C1 segment of cervical spinal cord (tissue), 14 donors: Measurements from ENCODE around the gene GP9.
"Not testable (repeated sequence)": the region's sequence is repeated elsewhere in the genome, so short reads cannot be mapped to it uniquely, and the experiment has no call there.

Experiments used
- DNase-seq, 14 donors: peaks; one replicate each; lab custom pipeline; 2025; lab: John Stamatoyannopoulos, UW

The GP9 gene

DNA sequence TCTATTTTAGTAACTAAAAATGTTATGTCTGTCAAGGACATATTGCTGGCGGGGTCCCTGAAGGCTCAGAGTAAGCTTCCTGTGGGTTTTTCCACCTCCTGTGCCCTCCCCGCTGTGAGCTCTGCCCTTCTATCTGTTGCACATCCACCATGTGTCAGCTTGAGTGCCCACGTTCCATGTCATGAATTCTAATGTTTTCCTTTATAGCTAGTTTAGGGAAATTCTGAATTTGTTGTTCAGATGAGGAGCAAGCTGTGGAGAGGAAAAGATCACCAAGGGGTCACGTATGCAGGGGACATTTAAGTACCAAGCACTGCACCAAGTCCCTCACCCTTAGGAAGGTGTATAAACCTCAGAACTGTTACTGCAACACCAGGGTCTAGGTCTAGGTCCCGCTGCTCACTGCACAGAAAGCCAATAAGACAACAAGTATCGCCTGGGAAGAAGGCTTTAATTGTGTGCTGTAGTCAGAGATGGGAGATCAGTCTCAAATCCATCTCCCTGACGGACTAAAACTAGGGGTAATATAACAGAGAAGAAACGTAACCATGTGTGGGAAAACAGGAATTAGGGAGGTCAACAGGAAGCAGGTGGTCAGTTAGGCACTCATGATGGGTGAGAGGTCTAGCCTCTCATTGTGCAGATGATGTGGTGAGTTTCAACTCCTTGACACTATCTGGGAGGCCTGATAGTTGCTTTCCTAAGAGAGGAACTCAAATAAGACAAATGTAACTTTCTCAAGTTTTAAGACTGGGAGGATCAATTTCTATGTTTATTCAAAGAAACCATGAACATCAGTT, 9.7 kb downstream of the GP9 start:
- DNase-seq = no peak

DNA sequence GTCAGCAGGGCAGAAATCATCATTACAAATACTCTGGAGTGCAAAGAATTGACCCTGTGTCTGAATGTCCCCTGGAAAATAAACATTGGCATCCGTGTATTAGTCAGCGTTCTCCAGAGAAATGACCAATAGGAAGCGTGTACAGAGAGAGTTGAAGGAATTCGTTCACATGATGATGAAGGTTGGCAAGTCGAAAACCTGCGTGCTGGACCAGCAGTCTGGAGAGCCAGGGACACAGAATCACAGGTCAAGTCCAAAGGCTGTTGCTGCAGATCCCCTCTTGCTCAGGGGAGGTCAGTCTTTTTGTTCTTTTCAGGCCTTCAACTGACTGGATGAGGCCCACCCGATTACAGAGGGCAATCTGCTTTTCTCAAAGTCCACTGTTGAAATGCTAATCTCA, 16.6 kb downstream of the GP9 start:
- no peak for DNase-seq

DNA sequence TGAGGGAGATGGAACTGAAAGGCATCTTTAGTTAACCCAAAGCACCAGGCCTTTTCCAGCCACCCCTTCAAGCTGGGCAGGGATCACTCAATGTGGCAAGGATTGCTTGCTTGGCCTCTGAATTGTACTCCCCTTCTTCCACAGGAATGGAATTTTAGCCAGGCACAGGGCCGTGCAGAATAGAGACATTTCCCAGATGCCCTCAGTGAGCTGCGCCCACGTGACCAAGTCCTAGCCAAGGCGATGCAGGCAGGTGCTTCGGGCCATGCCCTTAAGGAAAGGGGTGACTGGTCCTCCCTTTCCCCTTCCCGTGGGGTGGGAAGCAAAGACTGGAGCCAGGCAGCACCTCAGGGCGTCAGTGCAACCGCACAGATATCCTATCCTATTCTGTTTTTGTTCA, 17.9 kb downstream of the GP9 start:
- DNase-seq = no peak

DNA sequence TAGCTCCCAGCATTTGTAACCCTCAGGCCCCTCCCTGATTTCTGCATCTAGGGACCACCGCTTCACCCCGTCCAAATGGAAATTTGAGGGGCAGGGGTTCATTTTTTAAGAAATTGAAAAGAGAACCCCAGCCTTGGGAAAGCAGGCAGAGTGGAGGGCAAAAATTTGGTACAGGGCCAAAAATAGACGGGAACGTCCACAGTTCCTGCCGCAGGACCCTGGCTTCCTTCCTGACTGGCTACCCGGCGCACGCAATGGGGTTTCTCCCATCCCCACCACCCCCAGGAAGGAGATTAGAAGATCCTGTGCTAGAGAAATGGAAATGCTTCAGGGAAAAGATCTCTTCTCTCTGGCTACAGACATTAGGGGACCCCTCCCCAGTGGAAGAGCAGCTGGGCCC, 20.9 kb downstream of the GP9 start:
- no peak for DNase-seq

DNA sequence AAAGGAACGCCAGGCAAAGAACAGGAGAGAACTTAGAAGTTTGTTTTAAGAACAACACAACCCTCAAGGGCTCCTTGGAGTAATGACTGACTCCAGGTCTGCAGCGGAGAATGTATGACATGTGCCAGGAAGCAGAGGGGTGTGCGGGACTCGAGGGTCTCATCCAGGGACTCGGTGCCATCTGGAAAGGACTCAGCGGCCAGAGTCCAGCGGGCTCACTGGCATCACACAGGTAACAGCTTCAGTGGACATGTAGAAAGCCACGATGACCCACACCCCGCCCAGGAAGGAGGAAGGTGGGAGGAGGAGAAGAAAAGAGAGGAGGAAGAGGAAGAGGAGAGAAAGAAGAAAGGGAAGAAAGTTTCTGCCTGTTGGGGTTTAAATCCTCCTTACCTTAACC, 21.4 kb downstream of the GP9 start:
- no peak for DNase-seq

DNA sequence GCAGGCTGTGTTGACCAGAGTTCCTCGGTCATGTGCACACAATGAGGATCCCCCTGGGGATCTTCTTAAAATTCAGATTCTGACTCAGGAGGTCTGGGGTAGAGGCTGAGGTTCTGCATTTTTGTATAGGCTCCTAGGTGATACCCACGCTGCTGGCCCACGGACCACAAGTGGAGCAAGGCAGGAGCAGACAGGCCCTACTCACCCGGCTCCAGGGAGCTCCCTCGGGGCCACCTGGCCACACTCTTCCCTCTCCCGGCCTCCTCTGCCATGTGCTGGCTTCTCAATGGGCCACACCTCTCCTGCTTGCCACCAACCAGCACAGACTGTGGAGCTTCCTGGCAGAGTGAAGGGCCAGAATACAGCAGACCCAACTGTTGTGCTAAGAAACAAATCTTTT, 23.9 kb downstream of the GP9 start:
- DNase-seq = no peak

DNA sequence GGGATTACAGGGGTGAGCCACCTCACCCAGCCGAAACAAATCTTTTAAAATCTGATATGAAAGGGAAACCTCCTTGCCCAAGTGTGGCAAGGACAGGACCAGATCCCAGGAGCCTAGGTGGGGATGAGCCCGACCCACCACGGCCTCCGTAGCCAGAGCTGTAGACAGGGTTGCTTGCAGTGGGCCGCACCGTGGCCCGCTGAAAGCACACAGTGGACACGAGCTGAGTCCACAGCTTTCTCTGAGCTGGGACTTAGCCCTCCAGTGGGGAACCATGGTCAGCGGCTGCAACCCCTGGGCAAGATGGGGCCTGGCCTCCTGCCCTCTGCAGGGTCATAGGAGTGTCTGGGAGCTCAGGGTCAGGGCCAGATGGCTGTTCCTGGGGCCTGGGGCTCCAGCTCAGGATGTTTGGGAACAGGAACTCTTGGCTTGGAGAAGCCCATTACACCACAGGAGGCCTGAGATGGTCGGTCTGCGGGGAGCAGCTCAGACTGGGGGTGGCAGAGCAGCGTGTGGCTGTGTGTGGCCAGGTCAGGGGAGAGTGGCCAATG, 24.7 kb downstream of the GP9 start:
- DNase-seq = no peak

DNA sequence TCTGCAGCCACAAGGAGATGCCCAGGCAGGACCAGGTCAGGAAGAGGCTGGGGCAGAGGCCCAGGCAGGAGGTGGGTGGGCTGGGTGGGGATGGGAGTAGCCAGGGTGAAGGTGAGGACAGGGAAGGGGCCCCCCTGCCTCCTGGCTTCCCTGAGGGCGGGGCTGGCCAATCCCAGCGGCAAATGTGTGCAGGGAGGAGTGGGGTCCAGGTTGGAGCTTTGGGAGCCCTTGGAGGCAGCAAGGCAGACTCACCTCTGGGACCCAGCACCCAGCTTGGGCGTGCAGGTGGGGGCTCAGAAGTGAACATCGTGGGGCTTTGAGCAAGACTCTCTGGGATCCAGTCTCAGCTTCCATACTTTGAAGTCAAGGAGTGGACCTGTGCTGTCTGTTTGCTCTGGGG, 25.2 kb downstream of the GP9 start:
- DNase-seq = no peak

DNA sequence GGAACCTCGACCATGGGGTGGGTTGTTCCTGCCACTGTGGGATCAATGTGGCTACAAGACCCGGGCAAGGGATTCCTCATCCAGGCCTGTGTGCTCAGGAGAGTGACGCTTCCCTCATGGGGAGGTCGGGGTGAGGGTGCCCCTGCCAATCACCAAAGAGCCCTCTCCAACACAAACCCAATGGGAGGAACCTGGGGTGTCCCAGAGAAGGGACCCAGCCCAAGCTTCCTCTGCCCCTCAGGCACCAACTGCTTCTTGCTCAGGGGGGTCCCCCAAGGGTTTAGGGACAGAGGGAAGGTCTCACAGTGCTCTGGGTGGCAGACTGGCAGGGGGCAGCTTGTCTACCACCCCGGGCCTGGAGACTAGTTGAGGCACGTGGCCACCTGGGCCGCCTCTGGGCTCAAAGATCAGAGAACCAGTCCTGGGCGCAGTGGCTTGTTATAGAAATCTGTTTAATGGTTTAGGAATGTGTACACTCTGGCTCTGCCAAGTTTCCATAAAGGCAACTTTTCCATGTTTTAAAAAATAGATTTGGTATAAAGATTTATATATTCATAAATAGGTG, 26.6 kb downstream of the GP9 start:
- DNase-seq = no peak

DNA sequence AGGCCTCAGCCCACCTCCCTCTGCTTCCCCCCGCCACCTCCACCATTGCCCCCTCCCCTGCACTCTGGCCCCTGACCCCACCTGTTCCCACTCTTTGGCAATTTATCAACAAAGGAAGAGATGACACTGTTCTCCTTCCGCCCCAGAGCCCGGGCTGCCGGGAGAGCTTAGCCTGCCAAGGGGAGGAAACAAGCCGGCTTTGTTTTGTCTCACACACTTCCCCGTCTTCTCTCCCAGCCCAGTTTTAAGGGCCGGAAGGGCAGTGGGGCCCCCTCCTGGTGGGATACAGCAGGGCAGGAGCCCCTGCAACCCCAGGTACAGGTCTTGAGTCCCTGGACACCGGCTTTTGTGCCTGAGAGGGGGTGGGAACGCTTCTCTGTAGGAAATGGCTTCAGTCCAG, 27.3 kb downstream of the GP9 start:
- DNase-seq = peak in 5 of 14 donors; percentile 8 to 37 (median 10)

DNA sequence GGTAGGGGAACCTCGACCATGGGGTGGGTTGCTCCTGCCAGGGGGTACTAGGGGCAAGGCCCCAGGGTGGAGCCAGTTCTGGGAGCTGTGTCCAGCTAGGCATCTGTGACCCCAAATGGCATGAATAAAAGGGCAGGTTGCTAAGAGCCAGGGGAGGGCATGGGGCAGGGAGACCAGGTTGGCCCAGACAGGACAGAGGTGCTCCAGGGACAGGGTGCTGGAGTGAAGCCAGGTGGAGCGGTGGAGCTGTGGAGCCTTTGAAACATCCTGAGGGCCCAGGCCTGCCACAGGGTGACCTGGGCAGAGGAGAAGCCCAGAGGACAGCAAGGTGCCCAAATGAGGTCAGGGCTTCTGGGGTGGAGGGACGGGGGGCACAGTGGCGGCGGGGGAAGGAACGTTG, 27.7 kb downstream of the GP9 start:
- DNase-seq = not testable (repeated sequence)

DNA sequence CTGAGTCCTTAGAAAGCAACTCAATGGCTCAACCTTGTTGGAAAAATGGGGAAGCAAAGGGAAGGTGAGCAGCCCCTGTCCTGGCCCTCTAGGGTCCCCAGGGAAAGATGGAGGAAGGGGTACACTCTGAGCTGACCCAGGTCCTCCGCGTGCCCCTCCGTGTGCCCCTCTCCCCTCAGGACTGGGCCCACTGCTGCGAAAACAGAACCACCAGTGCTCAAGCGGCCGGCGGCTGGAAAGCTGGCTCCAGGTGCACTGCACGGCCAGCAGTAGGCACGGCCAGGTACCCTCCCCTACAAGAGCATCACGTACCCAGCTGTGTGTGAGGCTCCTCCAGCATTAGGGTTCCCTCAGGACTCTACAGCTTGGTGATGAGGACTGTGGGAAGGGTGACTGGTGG, 34.7 kb downstream of the GP9 start:
- no peak for DNase-seq

DNA sequence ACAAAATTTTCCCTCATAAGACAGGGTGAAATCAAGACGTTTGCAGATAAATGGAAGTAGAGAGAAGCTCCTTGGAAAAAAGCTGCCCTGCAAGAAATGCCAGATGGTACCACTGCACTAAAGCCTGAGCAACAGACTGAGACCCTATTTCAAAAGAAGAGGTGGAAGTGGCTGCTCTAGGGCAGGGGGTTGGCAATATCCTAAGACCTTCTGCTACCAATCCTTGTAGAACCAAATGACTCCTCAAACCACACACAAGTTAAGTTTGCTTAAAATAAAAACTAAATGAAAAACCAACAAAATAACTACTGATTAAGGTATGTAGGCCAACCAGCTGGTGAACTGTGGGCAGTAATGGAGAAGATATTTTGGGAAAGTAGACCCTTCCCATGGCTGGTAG, 39.7 kb downstream of the GP9 start:
- no peak for DNase-seq

DNA sequence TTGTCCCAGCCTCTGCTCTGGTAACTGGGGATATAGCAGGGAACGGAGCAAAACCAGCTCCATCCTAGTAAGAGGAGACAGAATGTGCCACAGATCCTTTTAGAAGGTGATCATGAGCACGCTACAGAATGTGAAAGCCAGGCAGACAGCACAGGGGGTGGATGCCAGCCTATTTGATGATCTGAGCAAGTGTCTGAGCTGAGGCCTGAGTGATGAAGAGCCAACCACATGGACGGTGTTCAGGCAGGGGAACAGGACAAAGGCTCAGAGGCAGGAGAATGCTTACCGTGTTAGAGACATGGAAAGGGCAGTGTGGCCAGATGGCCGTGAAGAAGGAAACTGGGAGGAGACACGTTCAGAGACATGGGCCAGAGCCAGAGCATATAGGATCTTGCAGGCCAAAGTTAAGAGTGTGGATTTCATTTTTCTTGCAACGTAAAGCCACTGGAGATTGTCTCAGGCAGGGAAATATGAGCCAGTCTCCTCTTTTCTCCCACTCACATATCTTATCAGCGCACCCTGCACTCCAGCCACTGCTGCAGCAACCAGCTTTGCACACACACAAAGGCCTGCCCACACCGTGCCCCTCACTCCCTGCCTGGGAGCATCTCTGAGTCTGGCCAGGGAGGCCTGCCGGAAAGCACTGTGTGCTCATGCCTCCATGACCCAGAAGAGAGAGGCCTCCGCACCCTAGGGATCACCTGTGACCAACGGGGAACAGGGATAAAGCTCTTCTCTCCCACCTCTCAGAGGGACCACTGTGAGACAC, 41.0 kb downstream of the GP9 start:
- DNase-seq = peak in 1 of 14 donors; percentile 54

DNA sequence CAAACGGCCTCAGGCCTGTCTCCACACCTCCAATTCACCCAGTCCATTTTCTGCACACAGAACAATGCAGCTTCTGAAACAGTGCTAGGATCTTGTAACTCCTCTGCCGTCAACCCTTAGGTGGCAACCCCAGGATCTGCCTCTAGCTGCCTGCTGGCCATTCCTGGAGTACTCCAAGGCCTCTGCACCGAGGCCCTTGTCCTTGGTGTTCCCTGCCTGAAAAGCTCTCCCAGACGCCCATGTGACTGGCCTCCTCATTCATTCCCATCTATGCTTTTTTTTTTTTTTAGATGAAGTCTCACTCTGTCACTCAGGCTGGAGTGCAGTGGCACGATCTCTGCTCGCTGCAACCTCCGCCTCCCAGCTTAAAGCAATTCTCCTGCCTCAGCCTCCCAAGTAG, 42.7 kb downstream of the GP9 start:
- no peak for DNase-seq

DNA sequence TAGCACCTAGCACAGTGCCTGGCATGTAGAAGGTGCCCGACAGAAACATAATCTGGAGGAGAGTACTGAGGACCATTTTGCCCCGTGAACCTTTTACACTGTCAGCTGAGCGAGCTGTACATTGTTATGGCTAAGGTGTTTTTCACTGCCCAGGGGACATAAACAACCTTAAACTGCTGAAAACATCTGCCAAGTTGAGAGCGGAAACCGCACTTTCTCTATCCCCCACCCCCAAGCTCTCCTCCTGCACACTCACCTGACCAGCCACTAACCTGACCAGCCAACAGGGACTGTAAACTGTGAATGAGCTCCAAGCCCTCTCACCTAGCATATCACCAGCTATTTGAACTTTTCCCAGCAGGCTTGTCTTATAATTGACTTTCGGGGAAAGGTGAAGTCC, 43.5 kb downstream of the GP9 start:
- DNase-seq = no peak

DNA sequence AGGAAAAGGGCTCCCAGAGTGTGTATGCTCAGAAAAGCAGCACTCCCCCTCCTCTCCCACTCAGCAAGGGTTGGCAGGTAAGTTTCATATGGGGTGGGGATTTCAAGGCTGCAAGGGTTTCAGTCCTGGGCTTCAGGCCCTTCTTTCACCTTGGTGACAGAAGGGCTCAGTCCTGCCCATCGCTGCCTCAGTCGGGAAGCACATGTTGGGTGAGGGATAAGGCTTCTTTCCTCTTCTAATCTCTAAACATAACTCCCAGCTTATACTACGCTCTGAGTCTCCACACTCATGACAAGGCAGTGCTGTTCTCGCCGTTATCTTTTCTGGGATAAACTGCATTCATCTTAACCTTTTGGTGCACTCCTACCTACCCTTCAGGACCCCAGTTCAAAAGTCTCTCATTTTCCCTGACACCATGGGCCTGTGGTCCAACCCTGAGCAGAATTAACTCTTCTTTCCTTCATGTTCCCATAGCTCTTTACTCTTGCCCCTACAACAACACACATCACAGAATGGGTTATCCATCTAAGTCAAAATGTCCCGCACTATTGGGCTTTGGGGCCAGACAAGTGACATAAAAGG, 44.0 kb downstream of the GP9 start:
- no peak for DNase-seq

DNA sequence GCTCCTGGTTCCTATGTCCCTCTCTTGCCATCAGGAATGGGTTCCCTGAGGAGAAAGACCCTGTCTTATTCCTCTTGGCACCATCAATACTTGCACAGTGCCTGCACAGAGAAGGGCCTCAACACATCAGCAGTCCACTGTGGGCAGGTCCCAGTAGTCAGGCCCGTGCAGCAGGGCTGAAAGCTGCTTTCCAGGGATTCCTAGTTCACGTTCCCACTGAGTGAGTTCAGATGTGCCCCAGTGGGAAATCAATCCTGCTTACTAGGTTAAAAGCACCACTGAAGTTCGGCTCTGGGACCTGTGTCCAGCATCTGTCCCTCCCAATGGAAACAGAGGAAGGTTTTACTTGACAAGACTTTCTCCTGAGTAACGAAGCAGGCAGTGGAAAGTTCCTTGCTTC, 45.3 kb downstream of the GP9 start:
- no peak for DNase-seq

DNA sequence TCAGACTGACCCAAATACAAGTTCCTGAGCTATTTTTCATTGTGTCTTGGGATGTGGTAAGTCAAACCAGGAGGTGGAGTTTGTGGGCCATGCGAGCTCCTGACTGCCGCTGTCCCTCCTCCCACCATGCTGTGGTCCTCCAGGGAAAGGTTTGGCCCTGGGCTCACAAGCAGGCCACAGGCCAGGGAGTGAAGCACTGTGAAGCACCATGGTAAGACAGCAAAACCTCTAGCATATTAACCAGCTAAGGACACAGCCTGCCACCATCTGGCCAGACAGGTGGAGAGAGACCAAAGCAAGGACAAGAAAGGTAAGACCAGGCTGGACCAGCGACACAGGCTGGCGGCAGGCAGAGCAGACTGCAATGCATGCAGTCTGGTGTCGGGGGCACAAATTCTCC, 45.7 kb downstream of the GP9 start:
- peak in 2 of 14 donors; percentile 10 to 91 for DNase-seq

DNA sequence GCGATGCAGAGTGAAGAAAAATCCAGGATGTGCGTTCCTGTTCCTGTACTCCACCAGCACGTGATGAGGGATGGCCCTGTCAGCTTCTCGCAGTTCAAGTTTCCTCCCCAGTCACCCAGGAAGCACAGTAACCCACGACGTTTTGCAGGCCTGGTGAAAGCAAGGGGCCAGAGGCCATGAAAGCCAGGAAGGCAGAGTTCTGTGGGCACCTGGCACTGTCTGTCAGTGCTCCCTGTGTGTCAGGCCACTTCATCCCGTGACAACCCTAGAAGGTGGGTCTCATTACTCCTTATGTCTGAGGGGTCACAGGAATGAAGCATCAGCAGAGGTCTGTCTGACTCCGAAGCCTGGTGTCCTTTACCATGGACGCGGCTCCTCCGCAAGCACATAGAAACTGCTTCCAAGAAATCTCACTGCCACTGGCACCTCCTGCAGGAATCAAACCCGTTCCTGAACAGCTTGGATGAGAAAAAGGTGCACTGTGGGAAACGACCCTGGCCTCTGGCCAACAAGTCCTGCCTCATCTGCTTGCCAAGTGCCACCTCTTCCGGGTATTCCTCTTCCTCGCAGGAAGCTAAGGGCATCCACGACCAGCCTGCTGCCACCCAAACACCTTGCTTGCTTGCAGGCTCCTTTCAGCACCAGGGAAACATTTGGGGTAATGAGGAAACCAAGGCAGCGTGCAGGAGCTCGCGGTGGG, 46.4 kb downstream of the GP9 start:
- DNase-seq = peak in 2 of 14 donors; percentile 30 to 83

DNA sequence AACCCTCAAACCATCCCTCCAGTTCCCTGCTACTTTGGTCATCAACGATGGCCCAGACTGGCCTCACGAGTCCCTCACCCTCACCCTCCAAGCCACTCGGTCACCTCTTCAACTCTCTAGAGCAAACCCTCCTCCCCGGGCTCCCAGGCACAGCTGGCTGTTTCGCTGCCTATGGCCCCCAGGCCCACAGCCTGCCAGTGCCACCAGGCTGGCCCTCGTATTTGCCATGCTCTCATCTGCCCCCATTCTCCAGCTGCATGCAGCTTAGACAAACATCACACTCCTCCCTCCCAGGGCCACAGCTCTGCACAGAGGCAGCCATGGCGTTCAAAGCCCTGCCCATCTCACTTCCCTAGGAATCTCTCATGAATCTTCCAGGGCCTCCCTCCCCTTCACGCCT, 47.2 kb downstream of the GP9 start:
- DNase-seq = no peak
